Measurements from ENCODE around the gene ITPK1. TPM values are rescaled to one million over a fixed set of nuclear protein-coding genes. Genes with fewer than 3 reads are reported as not detected.

ITPK1 gene
- total and polyA plus RNA-seq, 10 of the 15 experiments (the other 5 are each of a cell fraction or from before 2014, with no cell fraction given): 1.3 to 73.2 (median 27.0) TPM

- H3K9ac ChIP-seq (ENCODE audit: control insufficient read depth, insufficient read depth, low read length): no peak overlapping the region
- no peaks in the 10 kb centered on the region; the same call in 1 of the 2 replicates for H3K79me2 ChIP-seq (ENCODE audit: control insufficient read depth, insufficient read depth, low read length)
- no peaks in the 10 kb centered on the region for H3K9me3 ChIP-seq (replicated peaks; ENCODE audit: control insufficient read depth, insufficient read depth, low read length)
- no peak overlapping the region for H3K27ac ChIP-seq (ENCODE audit: control insufficient read depth, insufficient read depth)
- no peak for FAIRE-seq
- intact Hi-C loops (cut with micrococcal nuclease; ENCODE audit: unreplicated experiment): no loop called here
- no peaks in the 10 kb centered on the region for H4K20me1 ChIP-seq (ENCODE audit: control insufficient read depth, insufficient read depth)
- no peak for DNase-seq (ENCODE audit: low read depth, low spot score)
- in situ Hi-C loops (cut with MboI): no loop called here
- H2AFZ ChIP-seq (ENCODE audit: control insufficient read depth, low read depth, low read length): no peak overlapping the region
- 78% methylated on average over 12 of the region's 12 CpGs for WGBS (ENCODE audit: insufficient coverage, insufficient replicate concordance, low lambda C conversion rate, missing lambda C conversion rate)
- ChIA-PET CTCF (interaction anchor here (0.6 to 1.0 kb wide), 2 partner anchors 17 to 121 kb away, joined by 3 to 4 read pairs; no protein-coding TSS in a partner anchor), RAD21 (ENCODE audit: unreplicated experiment) (interaction anchor here (0.8 kb wide), 1 partner anchor 62 kb away, joined by 4 read pairs; no protein-coding TSS in a partner anchor), SMC1A (ENCODE audit: uncharacterized antibody, unreplicated experiment) (interaction anchor here (1.9 kb wide), 1 partner anchor 14 kb away, joined by 4 read pairs; no protein-coding TSS in a partner anchor), POLR2A (no interaction called here)
- H3K4me3 ChIP-seq: no peak overlapping the region
- BruUV-seq (replicated peaks): no TSS peak
- no peak for ATAC-seq
- no peak overlapping the region for H3K4me2 ChIP-seq (ENCODE audit: control insufficient read depth, insufficient read depth)
- no peak for TF ChIP-seq PRDM15 (CRISPR knock-in tag; IDR thresholded peaks at IDR 0.05)
- no peak for TF ChIP-seq RBBP5 (conservative IDR thresholded peaks at IDR 0.05)
- TF ChIP-seq POU2F2 (IDR thresholded peaks at IDR 0.05; ENCODE audit: borderline replicate concordance, low read depth, low read length): no peak
- TF ChIP-seq CBX5 (IDR thresholded peaks at IDR 0.05; ENCODE audit: low read depth): no peak
- no peaks in the 10 kb centered on the region for H3K27me3 ChIP-seq (replicated peaks in 1 of 2; ENCODE audit: control insufficient read depth in 2 of 2, insufficient read depth in 2 of 2, low read length in 1 of 2)
- peaks cover 0 to 16% of the 10 kb centered on the region in 2 experiments; a peak in 2 of 4 replicates for H3K36me3 ChIP-seq (ENCODE audit: control insufficient read depth in 2 of 2, insufficient read depth in 2 of 2, low read length in 1 of 2)
- no peaks in the 10 kb centered on the region for H3K4me1 ChIP-seq (ENCODE audit: control insufficient read depth, insufficient read depth, low read length)
Measured at GRCh38 chr14:93050761-93051160, 65.0 kb downstream of the ITPK1 start.

Data from GM12878 (cell line).